IMR-90 (cell line): Measurements from ENCODE around the gene PRRC1. TPM values are rescaled to one million over a fixed set of nuclear protein-coding genes. Genes with fewer than 3 reads are reported as not detected.

ENCODE experiments used
- ATAC-seq: fragments of 200-7000 bp; cut with Tn5 transposase; 2 replicates; pipeline ENCODE4 v1.9.1; 2020; ENCODE audit warnings: low read depth, mild to moderate bottlenecking, moderate library complexity
- BruUV-seq: library from RNA; stranded (reverse); fragments of 400-500 nt; replicated peaks from 2 replicates; lab custom pipeline; 2021; lab: Mats Ljungman, UMichigan
- CTCF ChIA-PET: fragments of 300-600 bp; formaldehyde crosslinking; extraction: SDS; loops from one replicate; lab custom pipeline; 2021; ENCODE audit warnings: antibody characterized with exemption; lab: Yijun Ruan, JAX
- POLR2A ChIA-PET: fragments of 300-600 bp; sonication (Branson Sonifier 250); formaldehyde crosslinking; loops from one replicate; lab custom pipeline; 2022; ENCODE audit warnings: antibody characterized with exemption; ENCODE audit not compliant: unreplicated experiment; lab: Charles Lee
- DNase-seq: peaks from one replicate; pipeline ENCODE4 v3.0.0; 2013
- H2AFZ ChIP-seq: replicated peaks from 2 replicates; pipeline ENCODE3; 2013; ENCODE audit warnings: low read length, mild to moderate bottlenecking; ENCODE audit not compliant: poor library complexity
- H2AK5ac ChIP-seq: 2 replicates; pipeline ENCODE4 v1.6.1; 2013; ENCODE audit warnings: low read depth, low read length, inconsistent platforms
- H2AK9ac ChIP-seq: replicated peaks from 2 replicates; pipeline ENCODE3; 2013; ENCODE audit warnings: mild to moderate bottlenecking, low read depth, low read length, moderate library complexity; ENCODE audit not compliant: poor library complexity
- H2BK120ac ChIP-seq: 2 replicates; pipeline ENCODE4 v1.6.1; 2013; ENCODE audit warnings: low read depth, low read length, inconsistent platforms
- H2BK15ac ChIP-seq: 3 replicates; pipeline ENCODE4 v1.6.1; 2013; ENCODE audit warnings: low read depth, low read length, inconsistent platforms
- H2BK20ac ChIP-seq: 2 replicates; pipeline ENCODE4 v1.6.1; 2013; ENCODE audit warnings: low read depth, mild to moderate bottlenecking, inconsistent platforms, low read length, moderate library complexity
- H2BK5ac ChIP-seq: 2 replicates; pipeline ENCODE4 v1.6.1; 2013; ENCODE audit warnings: mild to moderate bottlenecking, low read depth, low read length, inconsistent platforms; ENCODE audit not compliant: poor library complexity, severe bottlenecking
- H3K14ac ChIP-seq: replicated peaks from 2 replicates; pipeline ENCODE4 v1.6.1; 2013; ENCODE audit warnings: low read depth, low read length, inconsistent platforms
- H3K18ac ChIP-seq: 2 replicates; pipeline ENCODE4 v1.6.1; 2013; ENCODE audit warnings: low read depth, low read length, control low read depth
- H3K23ac ChIP-seq: 2 replicates; pipeline ENCODE4 v1.6.1; 2013; ENCODE audit warnings: low read depth, low read length, inconsistent platforms
- H3K27ac ChIP-seq: 2 replicates; pipeline ENCODE4 v1.5.1; 2013; ENCODE audit warnings: mild to moderate bottlenecking, control low read depth, low read length; ENCODE audit not compliant: insufficient read depth
- H3K27me3 ChIP-seq: 2 replicates; pipeline ENCODE4 v1.6.1; 2013; ENCODE audit warnings: low read length; ENCODE audit not compliant: control insufficient read depth, insufficient read depth
- H3K36me3 ChIP-seq: 2 replicates; pipeline ENCODE4 v1.6.1; 2013; ENCODE audit warnings: low read length, mixed read lengths; ENCODE audit not compliant: control insufficient read depth, insufficient read depth
- H3K4ac ChIP-seq: 2 replicates; pipeline ENCODE4 v1.6.1; 2013; ENCODE audit warnings: low read depth, low read length, inconsistent platforms
- H3K4me1 ChIP-seq: 2 replicates; pipeline ENCODE4 v1.6.1; 2013; ENCODE audit warnings: low read length, mixed read lengths; ENCODE audit not compliant: control insufficient read depth, insufficient read depth
- H3K4me2 ChIP-seq: 2 replicates; pipeline ENCODE4 v1.6.1; 2013; ENCODE audit warnings: low read depth, mild to moderate bottlenecking, control low read depth, low read length, moderate library complexity
- H3K4me3 ChIP-seq: 2 replicates; pipeline ENCODE4 v1.5.1; 2013; ENCODE audit warnings: low read depth, mild to moderate bottlenecking, control low read depth, low read length, moderate library complexity; ENCODE audit not compliant: insufficient read depth
- H3K56ac ChIP-seq: 2 replicates; pipeline ENCODE4 v1.6.1; 2013; ENCODE audit warnings: low read length, inconsistent platforms; ENCODE audit not compliant: insufficient read depth; ENCODE audit errors: extremely low read depth
- H3K79me1 ChIP-seq, 2 experiments: 2 replicates each; pipeline ENCODE4 v1.6.1; 2013; ENCODE audit warnings: low read length in 2 of 2, inconsistent platforms in 1 of 2, low read depth in 1 of 2
- H3K9ac ChIP-seq: 2 replicates; pipeline ENCODE4 v1.6.1; 2013; ENCODE audit warnings: low read depth, low read length, control low read depth
- H3K9me1 ChIP-seq: 2 replicates; pipeline ENCODE4 v1.6.1; 2013; ENCODE audit warnings: low read length, inconsistent platforms; ENCODE audit not compliant: insufficient read depth
- H3K9me3 ChIP-seq: 2 replicates; pipeline ENCODE4 v1.6.1; 2013; ENCODE audit warnings: low read length; ENCODE audit not compliant: control insufficient read depth, insufficient read depth
- H4K20me1 ChIP-seq: 2 replicates; pipeline ENCODE4 v1.6.1; 2013; ENCODE audit warnings: low read length, inconsistent platforms; ENCODE audit not compliant: insufficient read depth
- H4K5ac ChIP-seq: 2 replicates; pipeline ENCODE4 v1.6.1; 2013; ENCODE audit warnings: mild to moderate bottlenecking, low read depth, low read length, control low read depth
- H4K8ac ChIP-seq, 2 experiments: 2 replicates each; pipeline ENCODE4 v1.6.1; 2013; ENCODE audit warnings: low read depth in 2 of 2, low read length in 2 of 2, control low read depth in 1 of 2, inconsistent platforms in 1 of 2
- H4K91ac ChIP-seq: 2 replicates; pipeline ENCODE4 v1.6.1; 2013; ENCODE audit warnings: low read depth, low read length, inconsistent platforms; ENCODE audit not compliant: insufficient read depth
- CEBPB ChIP-seq: IDR thresholded peaks from 2 replicates; pipeline ENCODE4 v1.6.1; 2012; ENCODE audit warnings: low read depth, low read length, improper control_type of control experiment
- MAFK ChIP-seq: IDR thresholded peaks from 2 replicates; pipeline ENCODE4 v1.6.1; 2012; ENCODE audit warnings: low read depth, low read length, improper control_type of control experiment
- MXI1 ChIP-seq: IDR thresholded peaks from 2 replicates; pipeline ENCODE4 v1.6.1; 2012; ENCODE audit warnings: low read depth, mild to moderate bottlenecking, low read length, moderate library complexity, borderline replicate concordance
- NFE2L2 ChIP-seq: fragments of 150-350 bp; IDR thresholded peaks from 2 replicates; pipeline ENCODE4 v1.6.1; 2016; ENCODE audit warnings: low read depth, mild to moderate bottlenecking, low read length
- POLR2A ChIP-seq: IDR thresholded peaks from 2 replicates; pipeline ENCODE4 v1.6.1; 2012; ENCODE audit warnings: mild to moderate bottlenecking, low read depth, low read length
- RFX5 ChIP-seq: IDR thresholded peaks from 2 replicates; pipeline ENCODE4 v1.8.0; 2012; ENCODE audit warnings: low read depth, mild to moderate bottlenecking, low read length, moderate library complexity
- WGBS, 2 experiments: methylation state at CpG; one replicate each; pipeline versions ENCODE4 v1.1.5 to v1.1.7; 2013; ENCODE audit warnings: missing lambda C conversion rate in 2 of 2; ENCODE audit not compliant: insufficient read length in 1 of 2; ENCODE audit errors: extremely low coverage in 2 of 2; 5-methylcytosine and 5-hydroxymethylcytosine counted together
- dilution Hi-C: fragments of 300-500 bp; cut with HindIII; formaldehyde crosslinking; loops from one replicate; pipeline ENCODE4 v1.14.3; 2018; ENCODE audit warnings: low sequenced_read_pairs; ENCODE audit not compliant: unreplicated experiment
- in situ Hi-C: fragments of 300-500 bp; cut with MboI; formaldehyde crosslinking; loops from 3 replicates; pipeline ENCODE4 v1.14.3; 2019; ENCODE audit warnings: low sequenced_read_pairs, inconsistent platforms, mixed read lengths
- intact Hi-C: fragments of 100-400 bp; cut with micrococcal nuclease; formaldehyde crosslinking; loops from 2 replicates; pipeline ENCODE4 v1.10.0; 2022
- polyA plus RNA-seq, 3 experiments: library from polyadenylated mRNA; depleted of rRNA; stranded (reverse); fragments of >200 nt; gene quantifications; 2 replicates each; pipeline ENCODE4 v1.2.3, GENCODE V29; 2012; ENCODE audit warnings: low replicate concordance in 1 of 3
- total RNA-seq: library from RNA; depleted of rRNA; stranded (reverse); fragments of >200 nt; gene quantifications from 2 replicates; pipeline ENCODE4 v1.2.3, GENCODE V29; 2012
- TF ChIP-seq, protein P1 (sequence below): conservative IDR thresholded peaks from 2 replicates; pipeline ENCODE4 v1.5.1; 2012; ENCODE audit warnings: mild to moderate bottlenecking, low read depth, low read length, improper control_type of control experiment
- TF ChIP-seq, protein P2 (sequence below): fragments of 150-350 bp; IDR thresholded peaks from 2 replicates; pipeline ENCODE4 v1.6.1; 2017; ENCODE audit warnings: mild to moderate bottlenecking, antibody characterized with exemption, low read length, low read depth
- TF ChIP-seq, protein P3 (sequence below): fragments of 150-350 bp; IDR thresholded peaks from 2 replicates; pipeline ENCODE4 v1.6.1; 2016; ENCODE audit warnings: low read depth, mild to moderate bottlenecking, low read length, moderate library complexity, borderline replicate concordance

Gene PRRC1
- total and polyA plus RNA-seq, 2 of the 4 experiments (the other 2 are of a cell fraction), result 46.8 to 63.1 TPM

DNA sequence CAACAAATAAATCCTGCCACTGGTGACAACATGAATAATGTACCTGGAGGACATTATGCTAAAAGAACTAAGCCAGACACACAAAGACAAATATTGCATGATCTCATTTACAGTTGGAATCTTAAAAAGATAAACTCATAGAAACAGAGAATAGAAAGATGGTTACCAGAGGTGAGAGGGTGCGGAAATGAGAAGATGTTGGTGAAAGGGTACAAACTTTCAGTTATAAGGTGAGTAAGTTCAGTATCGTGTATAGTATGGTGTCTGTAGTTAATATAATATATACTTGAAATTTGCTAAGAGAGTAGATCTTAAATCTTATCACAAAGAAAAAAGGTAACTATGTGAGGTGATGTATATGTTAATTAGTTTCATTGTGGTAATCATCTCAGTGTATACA is 63.3 kb downstream of the PRRC1 start:
- H3K9me3 ChIP-seq, result no peaks in the 10 kb centered on the region
- no peak overlapping the region for H2BK5ac ChIP-seq
- H3K9ac ChIP-seq, result no peak overlapping the region
- H2BK20ac ChIP-seq, result no peak overlapping the region
- dilution Hi-C loops, result no loop called here
- no peak overlapping the region for H2AK9ac ChIP-seq
- TF ChIP-seq MXI1, result no peak
- no peak for TF ChIP-seq NFE2L2
- no peak for TF ChIP-seq POLR2A
- TF ChIP-seq RFX5, result no peak
- TF ChIP-seq, protein P1, sequence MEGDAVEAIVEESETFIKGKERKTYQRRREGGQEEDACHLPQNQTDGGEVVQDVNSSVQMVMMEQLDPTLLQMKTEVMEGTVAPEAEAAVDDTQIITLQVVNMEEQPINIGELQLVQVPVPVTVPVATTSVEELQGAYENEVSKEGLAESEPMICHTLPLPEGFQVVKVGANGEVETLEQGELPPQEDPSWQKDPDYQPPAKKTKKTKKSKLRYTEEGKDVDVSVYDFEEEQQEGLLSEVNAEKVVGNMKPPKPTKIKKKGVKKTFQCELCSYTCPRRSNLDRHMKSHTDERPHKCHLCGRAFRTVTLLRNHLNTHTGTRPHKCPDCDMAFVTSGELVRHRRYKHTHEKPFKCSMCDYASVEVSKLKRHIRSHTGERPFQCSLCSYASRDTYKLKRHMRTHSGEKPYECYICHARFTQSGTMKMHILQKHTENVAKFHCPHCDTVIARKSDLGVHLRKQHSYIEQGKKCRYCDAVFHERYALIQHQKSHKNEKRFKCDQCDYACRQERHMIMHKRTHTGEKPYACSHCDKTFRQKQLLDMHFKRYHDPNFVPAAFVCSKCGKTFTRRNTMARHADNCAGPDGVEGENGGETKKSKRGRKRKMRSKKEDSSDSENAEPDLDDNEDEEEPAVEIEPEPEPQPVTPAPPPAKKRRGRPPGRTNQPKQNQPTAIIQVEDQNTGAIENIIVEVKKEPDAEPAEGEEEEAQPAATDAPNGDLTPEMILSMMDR, result no peak
- TF ChIP-seq, protein P2, sequence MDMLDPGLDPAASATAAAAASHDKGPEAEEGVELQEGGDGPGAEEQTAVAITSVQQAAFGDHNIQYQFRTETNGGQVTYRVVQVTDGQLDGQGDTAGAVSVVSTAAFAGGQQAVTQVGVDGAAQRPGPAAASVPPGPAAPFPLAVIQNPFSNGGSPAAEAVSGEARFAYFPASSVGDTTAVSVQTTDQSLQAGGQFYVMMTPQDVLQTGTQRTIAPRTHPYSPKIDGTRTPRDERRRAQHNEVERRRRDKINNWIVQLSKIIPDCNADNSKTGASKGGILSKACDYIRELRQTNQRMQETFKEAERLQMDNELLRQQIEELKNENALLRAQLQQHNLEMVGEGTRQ, result no peak
- TF ChIP-seq MAFK, result no peak
- TF ChIP-seq, protein P3, sequence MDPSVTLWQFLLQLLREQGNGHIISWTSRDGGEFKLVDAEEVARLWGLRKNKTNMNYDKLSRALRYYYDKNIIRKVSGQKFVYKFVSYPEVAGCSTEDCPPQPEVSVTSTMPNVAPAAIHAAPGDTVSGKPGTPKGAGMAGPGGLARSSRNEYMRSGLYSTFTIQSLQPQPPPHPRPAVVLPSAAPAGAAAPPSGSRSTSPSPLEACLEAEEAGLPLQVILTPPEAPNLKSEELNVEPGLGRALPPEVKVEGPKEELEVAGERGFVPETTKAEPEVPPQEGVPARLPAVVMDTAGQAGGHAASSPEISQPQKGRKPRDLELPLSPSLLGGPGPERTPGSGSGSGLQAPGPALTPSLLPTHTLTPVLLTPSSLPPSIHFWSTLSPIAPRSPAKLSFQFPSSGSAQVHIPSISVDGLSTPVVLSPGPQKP, result no peak
- TF ChIP-seq CEBPB, result no peak
- no peak overlapping the region for H3K56ac ChIP-seq
- no peaks in the 10 kb centered on the region for H3K9me1 ChIP-seq
- ChIA-PET CTCF (no interaction called here), POLR2A (no interaction called here)
- no peak overlapping the region for H4K5ac ChIP-seq
- 100% methylated on average over 1 of the region's 2 CpGs; no CpG with 5 or more reads in 1 of the 2 experiments for WGBS, 2 experiments
- no peaks in the 10 kb centered on the region for H3K79me1 ChIP-seq
- no peak overlapping the region for H2AK5ac ChIP-seq
- H3K27ac ChIP-seq, result no peak overlapping the region
- no peaks in the 10 kb centered on the region for H3K36me3 ChIP-seq
- H3K4me1 ChIP-seq, result no peaks in the 10 kb centered on the region
- H4K20me1 ChIP-seq, result no peaks in the 10 kb centered on the region
- intact Hi-C loops, result no loop called here
- no peak overlapping the region for H2AFZ ChIP-seq
- H3K4ac ChIP-seq, result no peak overlapping the region
- BruUV-seq, result no TSS peak
- H4K91ac ChIP-seq, result no peak overlapping the region
- no peaks in the 10 kb centered on the region for H3K27me3 ChIP-seq
- no peak overlapping the region for H3K4me3 ChIP-seq
- H2BK15ac ChIP-seq, result no peak overlapping the region
- no peak overlapping the region for H3K4me2 ChIP-seq
- no peak overlapping the region for H3K14ac ChIP-seq
- no peak overlapping the region for H3K23ac ChIP-seq
- ATAC-seq (no peak), DNase-seq (no peak)
- H4K8ac ChIP-seq, result no peak overlapping the region
- in situ Hi-C loops, result loop anchor here (25.0 kb wide), 1 partner anchor 1257 kb away; no protein-coding TSS in a partner anchor
- no peak overlapping the region for H3K18ac ChIP-seq
- no peak overlapping the region for H2BK120ac ChIP-seq
